Activated gamma-delta T cell treated with anti-CD3 and anti-CD28 coated beads, Interleukin-2, amount 50 U/mL, for 16 hours (primary cell): ENCODE data around the gene FAM227A.
"Not testable (repeated sequence)": the region's sequence is repeated elsewhere in the genome, so short reads cannot be mapped to it uniquely, and the experiment has no call there.

ENCODE experiments used
- DNase-seq: peaks from one replicate; pipeline ENCODE4 v3.0.0-alpha.2; 2020; ENCODE audit warnings: low read depth

FAM227A gene

GRCh38 chr22:38657045-38657909 is 1.1 kb upstream of the FAM227A start:
- DNase-seq, result no peak

- DNase-seq, result no peak
Observed at GRCh38 chr22:38655519-38656255, 505 bp downstream of the FAM227A start.

- no peak for DNase-seq
Observed at GRCh38 chr22:38653741-38654140, 2.5 kb downstream of the FAM227A start.

GRCh38 chr22:38652859-38653258 is 3.3 kb downstream of the FAM227A start:
- no peak for DNase-seq

GRCh38 chr22:38649841-38650522 is 6.2 kb downstream of the FAM227A start:
- no peak for DNase-seq

- no peak for DNase-seq
Observed at GRCh38 chr22:38645430-38645829, 10.8 kb downstream of the FAM227A start.

- DNase-seq, result not testable (repeated sequence)
Observed at GRCh38 chr22:38644245-38644644, 11.9 kb downstream of the FAM227A start.

- DNase-seq, result no peak
Observed at GRCh38 chr22:38641476-38642040, 14.6 kb downstream of the FAM227A start.

GRCh38 chr22:38638728-38639127 is 17.5 kb downstream of the FAM227A start:
- no peak for DNase-seq

GRCh38 chr22:38638216-38638615 is 18.0 kb downstream of the FAM227A start:
- DNase-seq, result no peak

GRCh38 chr22:38632528-38632927 is 23.7 kb downstream of the FAM227A start:
- DNase-seq, result no peak

- no peak for DNase-seq
Observed at GRCh38 chr22:38631724-38632123, 24.5 kb downstream of the FAM227A start.

- DNase-seq, result no peak
Observed at GRCh38 chr22:38629108-38629507, 27.1 kb downstream of the FAM227A start.

GRCh38 chr22:38628444-38628843 is 27.7 kb downstream of the FAM227A start:
- DNase-seq, result no peak

- no peak for DNase-seq
Observed at GRCh38 chr22:38623351-38623750, 32.8 kb downstream of the FAM227A start.

- no peak for DNase-seq
Observed at GRCh38 chr22:38618682-38619081, 37.5 kb downstream of the FAM227A start.

- no peak for DNase-seq
Observed at GRCh38 chr22:38618258-38618657, 37.9 kb downstream of the FAM227A start.

- DNase-seq, result not testable (repeated sequence)
Observed at GRCh38 chr22:38615064-38615405, 41.2 kb downstream of the FAM227A start.

GRCh38 chr22:38614332-38615063 is 41.7 kb downstream of the FAM227A start:
- no peak for DNase-seq

GRCh38 chr22:38613588-38613987 is 42.6 kb downstream of the FAM227A start:
- DNase-seq, result no peak

- no peak for DNase-seq
Observed at GRCh38 chr22:38612217-38613006, 43.8 kb downstream of the FAM227A start.
